Measurements from ENCODE around the gene ERICH4.

DNA sequence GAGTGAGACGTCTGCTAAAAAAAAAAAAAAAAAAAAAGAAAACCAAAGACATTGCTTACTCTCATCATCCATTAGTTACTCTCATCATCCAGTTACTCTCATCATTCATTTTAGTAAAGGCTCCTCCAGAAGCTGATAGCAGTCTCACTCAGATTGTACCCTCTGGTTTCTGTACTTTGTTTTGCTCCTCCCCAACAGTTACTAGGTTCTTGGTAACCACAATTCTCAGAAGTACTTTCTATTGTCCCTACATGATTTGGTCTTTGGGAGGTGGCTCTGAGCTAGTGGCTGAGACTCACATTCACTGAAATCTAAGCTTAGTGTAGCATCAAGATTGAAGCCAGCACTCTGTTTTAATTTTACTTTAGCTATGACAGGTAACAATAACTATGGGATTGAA lies 14.3 kb downstream of the ERICH4 start:
- TF ChIP-seq, protein P1, sequence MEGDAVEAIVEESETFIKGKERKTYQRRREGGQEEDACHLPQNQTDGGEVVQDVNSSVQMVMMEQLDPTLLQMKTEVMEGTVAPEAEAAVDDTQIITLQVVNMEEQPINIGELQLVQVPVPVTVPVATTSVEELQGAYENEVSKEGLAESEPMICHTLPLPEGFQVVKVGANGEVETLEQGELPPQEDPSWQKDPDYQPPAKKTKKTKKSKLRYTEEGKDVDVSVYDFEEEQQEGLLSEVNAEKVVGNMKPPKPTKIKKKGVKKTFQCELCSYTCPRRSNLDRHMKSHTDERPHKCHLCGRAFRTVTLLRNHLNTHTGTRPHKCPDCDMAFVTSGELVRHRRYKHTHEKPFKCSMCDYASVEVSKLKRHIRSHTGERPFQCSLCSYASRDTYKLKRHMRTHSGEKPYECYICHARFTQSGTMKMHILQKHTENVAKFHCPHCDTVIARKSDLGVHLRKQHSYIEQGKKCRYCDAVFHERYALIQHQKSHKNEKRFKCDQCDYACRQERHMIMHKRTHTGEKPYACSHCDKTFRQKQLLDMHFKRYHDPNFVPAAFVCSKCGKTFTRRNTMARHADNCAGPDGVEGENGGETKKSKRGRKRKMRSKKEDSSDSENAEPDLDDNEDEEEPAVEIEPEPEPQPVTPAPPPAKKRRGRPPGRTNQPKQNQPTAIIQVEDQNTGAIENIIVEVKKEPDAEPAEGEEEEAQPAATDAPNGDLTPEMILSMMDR (IDR thresholded peaks at IDR 0.05; ENCODE audit: borderline replicate concordance, extremely low read depth, low read length, poor library complexity, severe bottlenecking), result no peak
- no peak for TF ChIP-seq EZH2 (IDR thresholded peaks at IDR 0.05; ENCODE audit: borderline replicate concordance, low read depth, low read length, severe bottlenecking)

Data from DND-41 (cell line).